ENCODE data around the gene GMPPA.

GMPPA gene

GRCh38 chr2:219459460-219460311 lies 39.0 kb upstream of the GMPPA start:
- Histone ChIP-seq H3K9me3 (ENCODE audit: control insufficient read depth in 2 of 2, low read length in 2 of 2) (no peaks in the 10 kb centered on the region), H3K9ac (ENCODE audit: low read length in 2 of 2) (peak overlapping the region; percentile 82 to 85), H3K27ac (ENCODE audit: low read length) (peak overlapping the region; percentile 100), H3K4me1 (ENCODE audit: control insufficient read depth, insufficient read depth, low read length) (peaks cover 85% of the 10 kb centered on the region), H3K36me3 (ENCODE audit: control insufficient read depth in 2 of 2, insufficient read depth in 2 of 2, low read length in 2 of 2) (peaks cover 18 to 29% of the 10 kb centered on the region in 2 donors), H3K27me3 (ENCODE audit: control insufficient read depth in 1 of 2, insufficient read depth in 2 of 2, low read length in 2 of 2) (no peaks in the 10 kb centered on the region), H3K4me3 (ENCODE audit: low read length in 2 of 2) (peak overlapping the region; percentile 9 to 60)

- H3K4me1 ChIP-seq (ENCODE audit: control insufficient read depth, insufficient read depth, low read length) = peaks cover 86% of the 10 kb centered on the region
- H3K9ac ChIP-seq (ENCODE audit: low read length in 2 of 2) = peak overlapping the region; percentile 82 to 85
- H3K27ac ChIP-seq (ENCODE audit: low read length) = peak overlapping the region; percentile 100
- H3K4me3 ChIP-seq (ENCODE audit: low read length in 2 of 2) = peak overlapping the region; percentile 34 to 69
- H3K27me3 ChIP-seq (ENCODE audit: control insufficient read depth in 1 of 2, insufficient read depth in 2 of 2, low read length in 2 of 2) = no peaks in the 10 kb centered on the region
- H3K9me3 ChIP-seq (ENCODE audit: control insufficient read depth in 2 of 2, low read length in 2 of 2) = no peaks in the 10 kb centered on the region
- peaks cover 25 to 26% of the 10 kb centered on the region in 2 donors for H3K36me3 ChIP-seq (ENCODE audit: control insufficient read depth in 2 of 2, insufficient read depth in 2 of 2, low read length in 2 of 2)
These were observed 38.2 kb upstream of the GMPPA start for GRCh38 chr2:219460424-219460926.

GRCh38 chr2:219461047-219461514 lies 37.6 kb upstream of the GMPPA start:
- H3K9ac ChIP-seq (ENCODE audit: low read length in 2 of 2) = peak overlapping the region; percentile 76 to 82
- no peaks in the 10 kb centered on the region for H3K27me3 ChIP-seq (ENCODE audit: control insufficient read depth in 1 of 2, insufficient read depth in 2 of 2, low read length in 2 of 2)
- peak overlapping the region; percentile 100 for H3K27ac ChIP-seq (ENCODE audit: low read length)
- H3K36me3 ChIP-seq (ENCODE audit: control insufficient read depth in 2 of 2, insufficient read depth in 2 of 2, low read length in 2 of 2) = peaks cover 27 to 28% of the 10 kb centered on the region in 2 donors
- no peaks in the 10 kb centered on the region for H3K9me3 ChIP-seq (ENCODE audit: control insufficient read depth in 2 of 2, low read length in 2 of 2)
- H3K4me1 ChIP-seq (ENCODE audit: control insufficient read depth, insufficient read depth, low read length) = peaks cover 88% of the 10 kb centered on the region
- H3K4me3 ChIP-seq (ENCODE audit: low read length in 2 of 2) = peak overlapping the region in 1 of 2 donors; percentile 69

- Histone ChIP-seq H3K27me3 (ENCODE audit: control insufficient read depth in 1 of 2, insufficient read depth in 2 of 2, low read length in 2 of 2) (no peaks in the 10 kb centered on the region), H3K27ac (ENCODE audit: low read length) (peak overlapping the region; percentile 100), H3K36me3 (ENCODE audit: control insufficient read depth in 2 of 2, insufficient read depth in 2 of 2, low read length in 2 of 2) (peaks cover 30 to 31% of the 10 kb centered on the region in 2 donors), H3K4me3 (ENCODE audit: low read length in 2 of 2) (peak overlapping the region in 1 of 2 donors; percentile 69), H3K4me1 (ENCODE audit: control insufficient read depth, insufficient read depth, low read length) (peaks cover 94% of the 10 kb centered on the region), H3K9ac (ENCODE audit: low read length in 2 of 2) (peak overlapping the region; percentile 63 to 76), H3K9me3 (ENCODE audit: control insufficient read depth in 2 of 2, low read length in 2 of 2) (no peaks in the 10 kb centered on the region)
These were observed 37.0 kb upstream of the GMPPA start for GRCh38 chr2:219461669-219462068.

- H3K36me3 ChIP-seq (ENCODE audit: control insufficient read depth in 2 of 2, insufficient read depth in 2 of 2, low read length in 2 of 2) = peaks cover 32% of the 10 kb centered on the region in 2 donors
- peak overlapping the region in 1 of 2 donors; percentile 69 for H3K4me3 ChIP-seq (ENCODE audit: low read length in 2 of 2)
- no peaks in the 10 kb centered on the region for H3K27me3 ChIP-seq (ENCODE audit: control insufficient read depth in 1 of 2, insufficient read depth in 2 of 2, low read length in 2 of 2)
- H3K4me1 ChIP-seq (ENCODE audit: control insufficient read depth, insufficient read depth, low read length) = peaks cover 94% of the 10 kb centered on the region
- peak overlapping the region; percentile 63 to 76 for H3K9ac ChIP-seq (ENCODE audit: low read length in 2 of 2)
- H3K27ac ChIP-seq (ENCODE audit: low read length) = peak overlapping the region; percentile 100
- H3K9me3 ChIP-seq (ENCODE audit: control insufficient read depth in 2 of 2, low read length in 2 of 2) = no peaks in the 10 kb centered on the region
These were observed 36.3 kb upstream of the GMPPA start for GRCh38 chr2:219462349-219462748.

GRCh38 chr2:219464286-219465032 lies 34.2 kb upstream of the GMPPA start:
- H3K9ac ChIP-seq (ENCODE audit: low read length in 2 of 2) = peak overlapping the region in 1 of 2 donors; percentile 13
- H3K4me3 ChIP-seq (ENCODE audit: low read length in 2 of 2) = peak overlapping the region in 1 of 2 donors; percentile 35
- H3K9me3 ChIP-seq (ENCODE audit: control insufficient read depth in 2 of 2, low read length in 2 of 2) = no peaks in the 10 kb centered on the region
- peaks cover 27 to 35% of the 10 kb centered on the region in 2 donors for H3K36me3 ChIP-seq (ENCODE audit: control insufficient read depth in 2 of 2, insufficient read depth in 2 of 2, low read length in 2 of 2)
- no peaks in the 10 kb centered on the region for H3K27me3 ChIP-seq (ENCODE audit: control insufficient read depth in 1 of 2, insufficient read depth in 2 of 2, low read length in 2 of 2)
- peaks cover 94% of the 10 kb centered on the region for H3K4me1 ChIP-seq (ENCODE audit: control insufficient read depth, insufficient read depth, low read length)
- H3K27ac ChIP-seq (ENCODE audit: low read length) = peak overlapping the region; percentile 88

- Histone ChIP-seq H3K4me1 (ENCODE audit: control insufficient read depth, insufficient read depth, low read length) (peaks cover 90% of the 10 kb centered on the region), H3K4me3 (ENCODE audit: low read length in 2 of 2) (peak overlapping the region in 1 of 2 donors; percentile 29), H3K9ac (ENCODE audit: low read length in 2 of 2) (no peak overlapping the region), H3K27me3 (ENCODE audit: control insufficient read depth in 1 of 2, insufficient read depth in 2 of 2, low read length in 2 of 2) (no peaks in the 10 kb centered on the region), H3K27ac (ENCODE audit: low read length) (peak overlapping the region; percentile 88), H3K9me3 (ENCODE audit: control insufficient read depth in 2 of 2, low read length in 2 of 2) (no peaks in the 10 kb centered on the region), H3K36me3 (ENCODE audit: control insufficient read depth in 2 of 2, insufficient read depth in 2 of 2, low read length in 2 of 2) (peaks cover 38 to 45% of the 10 kb centered on the region in 2 donors)
These were observed 32.8 kb upstream of the GMPPA start for GRCh38 chr2:219465659-219466561.

GRCh38 chr2:219466816-219467735 lies 31.6 kb upstream of the GMPPA start:
- Histone ChIP-seq H3K27me3 (ENCODE audit: control insufficient read depth in 1 of 2, insufficient read depth in 2 of 2, low read length in 2 of 2) (no peaks in the 10 kb centered on the region), H3K4me1 (ENCODE audit: control insufficient read depth, insufficient read depth, low read length) (peaks cover 78% of the 10 kb centered on the region), H3K9me3 (ENCODE audit: control insufficient read depth in 2 of 2, low read length in 2 of 2) (no peaks in the 10 kb centered on the region), H3K4me3 (ENCODE audit: low read length in 2 of 2) (no peak overlapping the region), H3K9ac (ENCODE audit: low read length in 2 of 2) (no peak overlapping the region), H3K36me3 (ENCODE audit: control insufficient read depth in 2 of 2, insufficient read depth in 2 of 2, low read length in 2 of 2) (peaks cover 37 to 52% of the 10 kb centered on the region in 2 donors), H3K27ac (ENCODE audit: low read length) (peak overlapping the region; percentile 88)

- H3K4me1 ChIP-seq (ENCODE audit: control insufficient read depth, insufficient read depth, low read length) = peaks cover 76% of the 10 kb centered on the region
- H3K36me3 ChIP-seq (ENCODE audit: control insufficient read depth in 2 of 2, insufficient read depth in 2 of 2, low read length in 2 of 2) = peaks cover 36 to 52% of the 10 kb centered on the region in 2 donors
- no peak overlapping the region for H3K9ac ChIP-seq (ENCODE audit: low read length in 2 of 2)
- H3K27me3 ChIP-seq (ENCODE audit: control insufficient read depth in 1 of 2, insufficient read depth in 2 of 2, low read length in 2 of 2) = no peaks in the 10 kb centered on the region
- H3K9me3 ChIP-seq (ENCODE audit: control insufficient read depth in 2 of 2, low read length in 2 of 2) = no peaks in the 10 kb centered on the region
- no peak overlapping the region for H3K4me3 ChIP-seq (ENCODE audit: low read length in 2 of 2)
- H3K27ac ChIP-seq (ENCODE audit: low read length) = peak overlapping the region; percentile 88
These were observed 31.0 kb upstream of the GMPPA start for GRCh38 chr2:219467736-219468075.

Data from stomach smooth muscle (tissue), 2 donors.